ENCODE measurements around the gene SOX13.

GRCh38 chr1:204089044-204089751 is 16.3 kb downstream of the SOX13 start:
- TF ChIP-seq PAX5 (IDR thresholded peaks at IDR 0.05; ENCODE audit: insufficient read depth, low read length, severe bottlenecking) (no peak), POLR2A (IDR thresholded peaks at IDR 0.05; ENCODE audit: low read depth, low read length) (no peak), POLR2AphosphoS5 (IDR thresholded peaks at IDR 0.05; ENCODE audit: low read depth, low read length) (no peak)
